Measurements from ENCODE around the gene ZC3H18.

ZC3H18 gene

GRCh38 chr16:88552166-88552565 lies 18.0 kb upstream of the ZC3H18 start:
- TF ChIP-seq EZH2 (IDR thresholded peaks at IDR 0.05) (no peak), POLR2AphosphoS5 (IDR thresholded peaks at IDR 0.05; ENCODE audit: borderline replicate concordance, low read depth, low read length) (no peak), FOXP2 (optimal IDR thresholded peaks at IDR 0.05; ENCODE audit: control extremely low read depth, extremely low read length, insufficient read depth) (no peak)
- Histone ChIP-seq H3K9ac (ENCODE audit: insufficient read length) (no peak overlapping the region), H3K36me3 (ENCODE audit: insufficient read depth, low read length) (no peaks in the 10 kb centered on the region), H3K27ac (no peak overlapping the region), H3K4me3 (no peak overlapping the region), H3K9me3 (ENCODE audit: low read depth, low read length) (no peaks in the 10 kb centered on the region)
- no peak for DNase-seq (ENCODE audit: low read depth, low spot score)

GRCh38 chr16:88552815-88553214 lies 17.4 kb upstream of the ZC3H18 start:
- no peak overlapping the region for H3K9ac ChIP-seq (ENCODE audit: insufficient read length)
- no peak overlapping the region for H3K27ac ChIP-seq
- no peak for DNase-seq (ENCODE audit: low read depth, low spot score)
- TF ChIP-seq FOXP2 (optimal IDR thresholded peaks at IDR 0.05; ENCODE audit: control extremely low read depth, extremely low read length, insufficient read depth) (no peak), POLR2AphosphoS5 (IDR thresholded peaks at IDR 0.05; ENCODE audit: borderline replicate concordance, low read depth, low read length) (no peak), EZH2 (IDR thresholded peaks at IDR 0.05) (no peak)
- no peaks in the 10 kb centered on the region for H3K36me3 ChIP-seq (ENCODE audit: insufficient read depth, low read length)
- H3K4me3 ChIP-seq = no peak overlapping the region
- H3K9me3 ChIP-seq (ENCODE audit: low read depth, low read length) = no peaks in the 10 kb centered on the region

- Histone ChIP-seq H3K27ac (no peak overlapping the region), H3K4me3 (no peak overlapping the region), H3K9me3 (ENCODE audit: low read depth, low read length) (no peaks in the 10 kb centered on the region), H3K36me3 (ENCODE audit: insufficient read depth, low read length) (no peaks in the 10 kb centered on the region), H3K9ac (ENCODE audit: insufficient read length) (no peak overlapping the region)
- DNase-seq (ENCODE audit: low read depth, low spot score) = no peak
- TF ChIP-seq POLR2AphosphoS5 (IDR thresholded peaks at IDR 0.05; ENCODE audit: borderline replicate concordance, low read depth, low read length) (no peak), FOXP2 (optimal IDR thresholded peaks at IDR 0.05; ENCODE audit: control extremely low read depth, extremely low read length, insufficient read depth) (no peak), EZH2 (IDR thresholded peaks at IDR 0.05) (no peak)
These were observed 16.5 kb upstream of the ZC3H18 start for GRCh38 chr16:88553739-88554138.

GRCh38 chr16:88554711-88555264 lies 15.4 kb upstream of the ZC3H18 start:
- H3K36me3 ChIP-seq (ENCODE audit: insufficient read depth, low read length) = no peaks in the 10 kb centered on the region
- no peak overlapping the region for H3K4me3 ChIP-seq
- no peak for TF ChIP-seq EZH2 (IDR thresholded peaks at IDR 0.05)
- TF ChIP-seq POLR2AphosphoS5 (IDR thresholded peaks at IDR 0.05; ENCODE audit: borderline replicate concordance, low read depth, low read length) = no peak
- TF ChIP-seq FOXP2 (optimal IDR thresholded peaks at IDR 0.05; ENCODE audit: control extremely low read depth, extremely low read length, insufficient read depth) = no peak
- no peak overlapping the region for H3K9ac ChIP-seq (ENCODE audit: insufficient read length)
- DNase-seq (ENCODE audit: low read depth, low spot score) = no peak
- no peaks in the 10 kb centered on the region for H3K9me3 ChIP-seq (ENCODE audit: low read depth, low read length)
- H3K27ac ChIP-seq = no peak overlapping the region

- TF ChIP-seq POLR2AphosphoS5 (IDR thresholded peaks at IDR 0.05; ENCODE audit: borderline replicate concordance, low read depth, low read length) = no peak
- no peak for TF ChIP-seq FOXP2 (optimal IDR thresholded peaks at IDR 0.05; ENCODE audit: control extremely low read depth, extremely low read length, insufficient read depth)
- TF ChIP-seq EZH2 (IDR thresholded peaks at IDR 0.05) = no peak
- H3K4me3 ChIP-seq = no peak overlapping the region
- DNase-seq (ENCODE audit: low read depth, low spot score) = no peak
- no peaks in the 10 kb centered on the region for H3K9me3 ChIP-seq (ENCODE audit: low read depth, low read length)
- no peak overlapping the region for H3K9ac ChIP-seq (ENCODE audit: insufficient read length)
- H3K27ac ChIP-seq = no peak overlapping the region
- H3K36me3 ChIP-seq (ENCODE audit: insufficient read depth, low read length) = no peaks in the 10 kb centered on the region
These were observed 13.8 kb upstream of the ZC3H18 start for GRCh38 chr16:88556294-88556988.

GRCh38 chr16:88558457-88559442 lies 11.5 kb upstream of the ZC3H18 start:
- H3K9ac ChIP-seq (ENCODE audit: insufficient read length) = no peak overlapping the region
- no peak overlapping the region for H3K4me3 ChIP-seq
- DNase-seq (ENCODE audit: low read depth, low spot score) = no peak
- H3K36me3 ChIP-seq (ENCODE audit: insufficient read depth, low read length) = no peaks in the 10 kb centered on the region
- no peak overlapping the region for H3K27ac ChIP-seq
- TF ChIP-seq EZH2 (IDR thresholded peaks at IDR 0.05) (no peak), FOXP2 (optimal IDR thresholded peaks at IDR 0.05; ENCODE audit: control extremely low read depth, extremely low read length, insufficient read depth) (no peak), POLR2AphosphoS5 (IDR thresholded peaks at IDR 0.05; ENCODE audit: borderline replicate concordance, low read depth, low read length) (no peak)
- no peaks in the 10 kb centered on the region for H3K9me3 ChIP-seq (ENCODE audit: low read depth, low read length)

- Histone ChIP-seq H3K4me3 (no peak overlapping the region), H3K36me3 (ENCODE audit: insufficient read depth, low read length) (no peaks in the 10 kb centered on the region), H3K27ac (no peak overlapping the region), H3K9me3 (ENCODE audit: low read depth, low read length) (no peaks in the 10 kb centered on the region), H3K9ac (ENCODE audit: insufficient read length) (no peak overlapping the region)
- TF ChIP-seq EZH2 (IDR thresholded peaks at IDR 0.05) (no peak), FOXP2 (optimal IDR thresholded peaks at IDR 0.05; ENCODE audit: control extremely low read depth, extremely low read length, insufficient read depth) (no peak), POLR2AphosphoS5 (IDR thresholded peaks at IDR 0.05; ENCODE audit: borderline replicate concordance, low read depth, low read length) (no peak)
- no peak for DNase-seq (ENCODE audit: low read depth, low spot score)
These were observed 9.3 kb upstream of the ZC3H18 start for GRCh38 chr16:88560714-88561484.
